HG03039 (cell line): Measurements from ENCODE around the gene LRMDA.

Experiments used
- ATAC-seq: cut with Tn5 transposase; IDR thresholded peaks from one replicate; pipeline ENCODE4 v1.9.1; 2021; ENCODE audit warnings: mild to moderate bottlenecking, moderate library complexity; ENCODE audit not compliant: unreplicated experiment

LRMDA gene

GRCh38 chr10:75654772-75655171, 223.3 kb downstream of the LRMDA start:
- no peak for ATAC-seq

- no peak for ATAC-seq
Measured at GRCh38 chr10:75655791-75656451, 224.5 kb downstream of the LRMDA start.

GRCh38 chr10:75657351-75657750, 225.9 kb downstream of the LRMDA start:
- no peak for ATAC-seq

GRCh38 chr10:75658036-75658435, 226.6 kb downstream of the LRMDA start:
- ATAC-seq = no peak

- no peak for ATAC-seq
Measured at GRCh38 chr10:75658496-75658895, 227.1 kb downstream of the LRMDA start.

GRCh38 chr10:75658915-75659314, 227.5 kb downstream of the LRMDA start:
- no peak for ATAC-seq

- no peak for ATAC-seq
Measured at GRCh38 chr10:75660823-75661222, 229.4 kb downstream of the LRMDA start.

GRCh38 chr10:75662715-75663114, 231.3 kb downstream of the LRMDA start:
- no peak for ATAC-seq

GRCh38 chr10:75663947-75664664, 232.7 kb downstream of the LRMDA start:
- ATAC-seq = no peak

- no peak for ATAC-seq
Measured at GRCh38 chr10:75664968-75665367, 233.5 kb downstream of the LRMDA start.

- no peak for ATAC-seq
Measured at GRCh38 chr10:75665707-75666106, 234.3 kb downstream of the LRMDA start.

GRCh38 chr10:75672111-75672671, 240.8 kb downstream of the LRMDA start:
- ATAC-seq = no peak

- ATAC-seq = no peak
Measured at GRCh38 chr10:75672842-75673241, 241.4 kb downstream of the LRMDA start.

GRCh38 chr10:75677541-75677940, 246.1 kb downstream of the LRMDA start:
- ATAC-seq = no peak

GRCh38 chr10:75678527-75678926, 247.1 kb downstream of the LRMDA start:
- ATAC-seq = no peak

GRCh38 chr10:75679536-75679935, 248.1 kb downstream of the LRMDA start:
- no peak for ATAC-seq

GRCh38 chr10:75681334-75681733, 249.9 kb downstream of the LRMDA start:
- no peak for ATAC-seq

- no peak for ATAC-seq
Measured at GRCh38 chr10:75682649-75683557, 251.5 kb downstream of the LRMDA start.

GRCh38 chr10:75685187-75685586, 253.8 kb downstream of the LRMDA start:
- no peak for ATAC-seq

- no peak for ATAC-seq
Measured at GRCh38 chr10:75688506-75689300, 257.3 kb downstream of the LRMDA start.
